Vagina (tissue), 2 donors: ENCODE results near the gene DEPDC7.

Experiments
- POLR2A ChIP-seq, 2 donors: fragments of 450-650 bp; IDR thresholded peaks; one replicate each; pipeline ENCODE4 v1.6.1; 2017; ENCODE audit warnings: antibody characterized with exemption in 2 of 2, mild to moderate bottlenecking in 2 of 2, moderate library complexity in 2 of 2
- TF ChIP-seq, protein P1 (sequence below), 3 experiments: fragments of 450-650 bp in 2 of 3; fragments of 200-600 bp in 1 of 3; sonication (generic) in 1 of 3; IDR thresholded peaks; one replicate each; pipeline ENCODE4 v1.5.1; 2017 to 2019; ENCODE audit warnings: antibody characterized with exemption in 3 of 3, mild to moderate bottlenecking in 2 of 3, moderate library complexity in 2 of 3

GRCh38 chr11:33063326-33063881, 47.7 kb downstream of the DEPDC7 start:
- TF ChIP-seq, protein P1, sequence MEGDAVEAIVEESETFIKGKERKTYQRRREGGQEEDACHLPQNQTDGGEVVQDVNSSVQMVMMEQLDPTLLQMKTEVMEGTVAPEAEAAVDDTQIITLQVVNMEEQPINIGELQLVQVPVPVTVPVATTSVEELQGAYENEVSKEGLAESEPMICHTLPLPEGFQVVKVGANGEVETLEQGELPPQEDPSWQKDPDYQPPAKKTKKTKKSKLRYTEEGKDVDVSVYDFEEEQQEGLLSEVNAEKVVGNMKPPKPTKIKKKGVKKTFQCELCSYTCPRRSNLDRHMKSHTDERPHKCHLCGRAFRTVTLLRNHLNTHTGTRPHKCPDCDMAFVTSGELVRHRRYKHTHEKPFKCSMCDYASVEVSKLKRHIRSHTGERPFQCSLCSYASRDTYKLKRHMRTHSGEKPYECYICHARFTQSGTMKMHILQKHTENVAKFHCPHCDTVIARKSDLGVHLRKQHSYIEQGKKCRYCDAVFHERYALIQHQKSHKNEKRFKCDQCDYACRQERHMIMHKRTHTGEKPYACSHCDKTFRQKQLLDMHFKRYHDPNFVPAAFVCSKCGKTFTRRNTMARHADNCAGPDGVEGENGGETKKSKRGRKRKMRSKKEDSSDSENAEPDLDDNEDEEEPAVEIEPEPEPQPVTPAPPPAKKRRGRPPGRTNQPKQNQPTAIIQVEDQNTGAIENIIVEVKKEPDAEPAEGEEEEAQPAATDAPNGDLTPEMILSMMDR (IDR thresholded peaks at IDR 0.05): no peak
- no peak for TF ChIP-seq POLR2A (IDR thresholded peaks at IDR 0.05)
